ENCODE data around the gene SLC3A2.

Gene SLC3A2

DNA sequence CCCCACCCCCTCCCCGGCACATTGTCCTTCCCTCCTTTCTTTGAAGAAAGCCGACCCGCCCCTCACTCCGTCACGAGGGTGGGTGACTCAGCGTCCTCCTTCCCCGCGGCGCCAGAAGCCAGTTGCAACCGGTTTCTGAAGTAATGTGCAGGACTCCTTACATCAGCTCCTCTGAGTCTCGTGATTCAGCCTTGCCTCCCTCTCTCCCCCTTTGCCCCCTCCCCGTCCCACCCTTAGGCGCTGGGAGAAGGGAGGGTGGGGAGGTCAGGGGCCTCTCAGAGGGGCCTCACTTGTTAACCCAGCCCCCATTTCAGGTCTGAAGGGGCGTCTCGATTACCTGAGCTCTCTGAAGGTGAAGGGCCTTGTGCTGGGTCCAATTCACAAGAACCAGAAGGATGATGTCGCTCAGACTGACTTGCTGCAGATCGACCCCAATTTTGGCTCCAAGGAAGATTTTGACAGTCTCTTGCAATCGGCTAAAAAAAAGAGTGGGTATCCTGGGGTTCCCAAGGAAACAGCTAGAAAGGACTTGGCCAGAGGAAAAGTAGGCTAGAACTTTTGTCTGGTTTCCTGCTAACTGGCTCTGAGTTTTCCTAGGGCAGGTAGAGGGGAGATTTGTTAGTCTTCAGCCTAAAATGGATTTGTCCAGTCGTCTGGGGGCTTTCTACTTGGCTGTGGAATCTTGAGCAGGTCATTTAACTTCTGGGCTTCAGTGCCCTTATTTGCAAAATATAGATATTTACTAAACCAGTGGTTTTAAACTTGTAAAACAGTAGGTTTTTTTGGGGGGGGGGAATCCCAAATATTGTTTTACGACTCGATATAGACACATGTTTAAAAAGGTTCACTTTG lies 1.1 kb downstream of the SLC3A2 start:
- FAIRE-seq = no peak

- FAIRE-seq = no peak
Observed at GRCh38 chr11:62882431-62882749, 1.7 kb downstream of the SLC3A2 start.

- FAIRE-seq = no peak
Observed at GRCh38 chr11:62882788-62883501, 2.2 kb downstream of the SLC3A2 start.

DNA sequence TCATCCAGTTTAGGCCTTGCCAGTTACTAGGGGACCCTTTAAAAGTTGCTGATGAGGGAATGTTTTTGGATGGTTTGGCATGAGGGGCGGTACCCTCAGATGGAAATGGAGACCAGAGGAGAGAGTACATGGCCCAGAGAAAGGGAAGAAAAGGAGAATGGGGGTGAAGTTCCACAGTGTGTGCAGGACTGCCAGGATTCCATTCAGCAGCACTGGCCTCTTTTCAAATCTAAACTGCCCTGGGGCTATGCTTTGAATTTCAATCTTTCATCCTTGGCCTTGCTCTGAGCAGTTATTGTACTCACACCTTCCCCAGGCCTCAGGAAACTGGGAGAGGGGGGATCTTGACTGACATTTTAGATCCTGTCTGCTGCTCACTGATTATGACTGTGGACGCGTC lies 3.0 kb downstream of the SLC3A2 start:
- FAIRE-seq = no peak

- FAIRE-seq = no peak
Observed at GRCh38 chr11:62885137-62885750, 4.5 kb downstream of the SLC3A2 start.

DNA sequence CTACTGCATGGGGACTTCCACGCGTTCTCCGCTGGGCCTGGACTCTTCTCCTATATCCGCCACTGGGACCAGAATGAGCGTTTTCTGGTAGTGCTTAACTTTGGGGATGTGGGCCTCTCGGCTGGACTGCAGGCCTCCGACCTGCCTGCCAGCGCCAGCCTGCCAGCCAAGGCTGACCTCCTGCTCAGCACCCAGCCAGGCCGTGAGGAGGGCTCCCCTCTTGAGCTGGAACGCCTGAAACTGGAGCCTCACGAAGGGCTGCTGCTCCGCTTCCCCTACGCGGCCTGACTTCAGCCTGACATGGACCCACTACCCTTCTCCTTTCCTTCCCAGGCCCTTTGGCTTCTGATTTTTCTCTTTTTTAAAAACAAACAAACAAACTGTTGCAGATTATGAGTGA lies 7.7 kb downstream of the SLC3A2 start:
- no peak for FAIRE-seq

DNA sequence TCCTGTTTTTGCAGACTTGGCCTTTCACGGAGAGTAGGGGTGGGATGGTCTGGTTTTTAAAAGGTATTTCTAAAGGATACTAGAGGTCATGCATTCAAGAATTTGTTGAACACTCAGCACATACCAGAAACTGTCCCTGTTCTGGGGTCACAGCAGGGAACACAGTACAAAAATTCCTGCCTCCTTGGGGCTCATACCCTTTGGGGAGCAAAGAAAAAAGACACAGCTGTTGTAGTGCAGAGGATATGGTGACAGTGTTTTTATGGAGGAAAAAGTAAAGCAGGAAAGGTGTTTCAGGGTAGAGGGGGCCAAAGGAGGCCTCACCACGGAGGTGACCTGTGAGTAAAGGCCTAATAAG lies 8.4 kb downstream of the SLC3A2 start:
- FAIRE-seq = no peak

GRCh38 chr11:62889484-62890437 lies 9.1 kb downstream of the SLC3A2 start:
- no peak for FAIRE-seq

DNA sequence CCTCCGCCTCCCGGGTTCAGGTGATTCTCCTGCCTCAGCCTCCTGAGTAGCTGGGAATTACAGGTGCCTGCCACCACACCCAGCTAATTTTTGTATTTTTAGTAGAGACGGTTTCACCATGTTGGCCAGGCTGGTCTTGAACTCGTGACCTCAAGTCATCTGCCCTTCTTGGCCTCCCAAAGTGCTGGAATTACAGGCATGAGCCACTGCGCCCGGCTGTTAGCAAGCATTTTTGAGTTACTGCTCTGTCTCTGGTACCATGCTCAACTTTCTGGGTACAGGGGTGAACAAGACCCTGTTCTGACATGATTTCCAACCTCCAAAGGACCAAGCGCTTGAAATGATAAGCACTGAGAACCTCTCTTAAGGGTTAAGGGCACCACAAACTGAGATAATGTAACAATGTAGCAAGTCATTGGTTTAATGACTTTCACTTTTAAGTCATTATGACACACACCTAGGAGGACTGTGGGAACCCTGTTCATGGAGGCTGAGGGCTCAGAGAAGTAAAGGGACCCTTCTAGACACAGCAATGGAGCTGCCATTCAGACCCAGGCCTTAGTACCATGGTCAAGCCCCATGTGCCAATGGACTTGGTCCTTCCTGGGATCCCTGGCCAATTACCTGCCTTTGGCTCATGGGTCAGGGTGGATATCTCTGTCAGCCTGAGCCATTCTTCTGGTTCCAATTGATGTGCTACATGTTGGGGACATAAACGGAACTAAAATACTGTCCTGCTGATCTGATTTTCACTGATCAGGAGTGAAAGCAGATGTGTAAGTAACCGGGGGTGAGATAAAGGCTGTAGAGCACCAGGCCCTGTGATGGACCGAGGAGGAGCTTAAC lies 11.6 kb downstream of the SLC3A2 start:
- no peak for FAIRE-seq

DNA sequence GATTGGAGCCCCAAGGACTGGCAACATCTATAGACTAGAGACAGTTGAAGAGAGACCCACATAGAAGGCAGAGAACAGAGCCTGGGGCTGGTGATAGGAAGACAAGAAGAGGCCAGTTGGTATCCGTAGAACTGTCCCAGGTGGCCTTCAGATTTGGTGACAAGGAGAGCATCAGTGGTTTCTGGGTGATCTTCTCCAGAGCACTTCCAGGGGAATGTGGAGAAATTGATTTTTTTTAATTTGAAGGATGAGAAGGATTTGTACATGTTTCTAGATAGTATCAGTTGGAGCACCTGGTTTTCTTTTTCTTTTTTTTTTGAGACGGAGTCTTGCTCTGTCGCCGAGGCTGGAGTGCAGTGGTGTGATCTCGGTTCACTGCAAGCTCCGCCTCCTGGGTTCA lies 14.8 kb downstream of the SLC3A2 start:
- no peak for FAIRE-seq

DNA sequence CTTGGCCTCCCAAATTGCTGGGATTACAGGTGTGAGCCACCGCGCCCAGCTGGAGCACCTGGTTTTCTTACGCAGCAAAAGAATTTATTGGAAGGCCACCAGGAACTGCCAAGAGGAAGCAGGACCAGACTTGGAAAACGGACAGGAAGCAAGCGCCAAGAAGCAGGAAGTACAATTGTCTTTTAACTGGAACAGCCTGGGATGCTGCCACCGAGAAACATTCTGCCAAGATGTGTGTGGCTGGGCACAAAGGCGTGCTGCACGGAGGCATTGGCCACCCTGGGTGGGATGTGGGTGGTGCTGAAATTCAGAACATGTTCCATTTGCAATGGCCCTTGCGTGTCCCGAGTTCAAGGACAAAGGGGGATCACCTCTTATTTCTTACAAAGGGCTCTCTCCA lies 15.4 kb downstream of the SLC3A2 start:
- FAIRE-seq = no peak

DNA sequence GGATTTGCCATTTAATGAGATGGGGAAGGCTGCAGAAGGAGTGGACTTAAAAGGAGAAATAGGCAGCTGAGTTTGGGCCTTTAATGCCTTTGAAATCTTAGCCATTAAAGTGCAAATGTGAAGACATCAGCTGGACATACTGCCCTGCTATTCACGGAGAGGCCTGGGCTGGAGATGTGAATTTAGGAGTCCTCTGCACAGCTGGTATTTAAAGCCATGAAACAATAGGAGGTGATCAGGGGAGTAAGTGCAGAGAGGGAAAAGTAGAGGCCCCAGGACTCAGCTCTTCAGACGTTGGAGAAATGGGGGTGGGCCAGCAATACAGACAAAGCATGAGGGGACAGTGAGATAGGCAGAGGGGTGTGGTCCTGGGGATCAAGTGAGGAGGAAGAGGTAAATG lies 16.6 kb downstream of the SLC3A2 start:
- FAIRE-seq = no peak

DNA sequence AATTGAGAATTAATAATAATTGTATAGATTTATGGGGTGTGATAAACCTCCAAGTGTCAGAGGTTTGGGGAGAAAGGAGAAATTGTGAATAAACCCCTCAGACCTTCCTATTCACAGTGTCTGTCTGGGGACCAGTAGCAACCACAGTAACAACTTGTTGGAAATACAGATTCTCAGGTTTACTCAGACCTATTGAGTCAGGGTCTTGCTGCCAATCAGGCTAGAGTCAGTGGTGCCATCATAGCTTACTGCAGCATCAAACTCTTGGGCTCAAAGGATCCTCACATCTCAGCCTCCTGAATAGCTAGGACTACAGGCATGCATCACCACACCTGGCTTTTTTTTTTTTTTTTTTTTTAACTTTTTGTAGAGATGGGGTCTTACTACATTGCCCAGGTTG lies 17.3 kb downstream of the SLC3A2 start:
- no peak for FAIRE-seq

- no peak for FAIRE-seq
Observed at GRCh38 chr11:62902932-62903331, 22.2 kb downstream of the SLC3A2 start.

GRCh38 chr11:62905296-62905695 lies 24.6 kb downstream of the SLC3A2 start:
- FAIRE-seq = no peak

DNA sequence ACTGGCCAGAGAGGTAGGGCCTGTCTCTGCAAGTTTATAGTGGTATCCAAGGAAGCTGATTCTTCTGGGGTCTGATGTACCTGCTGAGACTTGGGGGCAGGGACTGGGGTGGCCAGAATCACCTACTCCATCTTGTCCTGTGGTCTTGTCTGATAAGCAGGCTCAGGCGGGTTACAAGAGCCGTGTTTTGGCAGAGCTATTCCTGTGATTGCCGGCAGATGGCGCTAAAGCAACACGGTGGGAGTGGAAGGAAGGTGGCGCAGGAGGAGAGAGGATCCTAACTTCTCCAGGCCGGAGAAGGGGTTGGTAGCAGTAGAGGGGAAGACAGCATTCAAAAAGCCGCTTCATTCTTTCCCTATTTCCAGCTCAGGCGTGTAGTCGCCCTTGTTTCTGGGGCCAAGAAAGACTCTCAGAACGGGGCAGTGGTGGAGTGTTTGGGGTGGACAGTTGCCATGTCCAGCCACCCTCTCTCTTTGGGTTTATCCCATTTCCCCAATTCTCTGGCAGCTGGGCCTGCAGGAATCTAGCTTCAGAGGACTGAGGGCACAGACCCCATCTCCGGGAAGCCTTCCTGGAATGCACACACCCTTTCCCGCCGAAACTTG lies 25.3 kb downstream of the SLC3A2 start:
- no peak for FAIRE-seq

GRCh38 chr11:62908468-62909072 lies 27.9 kb downstream of the SLC3A2 start:
- FAIRE-seq = no peak

DNA sequence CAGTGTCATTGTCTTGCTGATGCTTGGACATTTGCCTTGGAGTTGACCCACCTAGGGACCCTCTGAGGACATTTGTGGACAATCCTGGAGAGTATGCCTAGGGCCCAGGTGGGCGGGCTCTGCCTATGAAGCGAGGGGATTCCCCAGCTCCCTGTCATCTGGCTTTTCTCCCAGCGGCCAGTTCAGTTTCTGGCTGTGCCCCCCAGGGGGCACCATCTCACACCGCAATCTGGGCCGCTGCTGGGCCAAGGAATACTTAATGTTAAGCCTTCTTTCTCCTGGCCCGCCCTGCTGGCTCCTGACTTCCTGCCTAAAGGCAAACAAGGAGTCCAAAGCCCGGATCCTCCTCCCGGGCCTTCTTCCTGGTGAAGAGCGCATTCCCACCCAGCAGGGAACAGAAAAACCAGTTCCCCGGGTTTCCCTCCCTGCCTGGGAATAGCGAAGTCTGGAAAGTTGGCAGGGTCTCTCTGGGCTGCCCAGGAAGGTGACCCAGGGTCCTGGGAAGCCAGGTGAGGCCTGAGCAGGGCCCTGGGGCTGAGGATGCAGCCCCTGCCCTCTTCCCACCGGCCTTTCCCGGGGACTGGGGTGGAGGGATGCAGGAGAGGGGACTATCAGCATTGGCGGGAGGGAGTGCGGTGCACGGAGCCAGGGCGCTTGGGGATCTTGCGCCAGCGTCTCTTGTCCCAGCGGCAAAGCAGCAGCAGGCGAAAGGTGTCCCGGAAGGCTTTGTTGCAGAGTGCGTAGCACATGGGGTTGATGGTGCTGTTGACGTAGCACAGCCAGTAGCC lies 28.6 kb downstream of the SLC3A2 start:
- no peak for FAIRE-seq

DNA sequence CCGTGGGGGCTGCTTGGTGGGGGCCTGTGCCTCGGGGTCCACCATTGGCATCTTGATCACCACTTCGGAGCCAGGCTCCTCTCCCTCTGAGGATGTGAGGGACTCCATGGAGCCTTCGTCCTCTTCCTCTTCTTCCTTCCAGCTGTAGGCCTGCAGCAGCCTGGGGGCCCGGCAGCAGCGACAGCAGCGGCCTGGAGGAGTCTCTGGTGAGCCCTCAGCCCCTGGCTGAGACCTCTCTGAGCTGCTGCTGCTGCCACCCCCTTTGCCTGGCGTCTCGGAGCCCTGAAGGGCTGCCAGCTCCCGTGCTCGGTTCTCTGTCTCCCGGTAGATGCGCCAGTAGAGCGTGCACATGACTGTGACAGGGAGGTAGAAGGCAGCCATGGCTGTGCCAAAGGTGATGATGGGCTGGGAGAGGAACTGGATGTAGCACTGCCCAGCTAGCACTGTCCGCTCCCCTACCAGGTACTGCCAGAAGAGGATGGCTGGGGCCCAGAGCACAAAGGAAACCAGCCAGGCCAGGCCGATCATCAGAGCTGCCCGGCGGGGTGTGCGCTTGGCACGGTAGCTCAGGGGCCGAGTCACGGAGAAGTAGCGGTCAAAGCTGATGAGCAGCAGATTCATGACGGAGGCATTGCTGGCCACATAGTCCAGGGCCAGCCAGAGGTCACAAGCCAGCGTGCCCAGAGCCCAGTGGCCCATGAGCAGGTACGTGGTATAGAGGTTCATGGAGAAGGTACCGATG lies 29.6 kb downstream of the SLC3A2 start:
- no peak for FAIRE-seq

Data from endometrium (tissue), 2 donors.